HEK293 (cell line): ENCODE measurements around the gene STX5.

Experiments
- CTCF ChIA-PET: fragments of 350-600 bp; formaldehyde crosslinking; extraction: SDS; loops from one replicate; lab custom pipeline; 2021; ENCODE audit warnings: antibody characterized with exemption; lab: Yijun Ruan, JAX
- POLR2A ChIA-PET: fragments of 300-600 bp; formaldehyde crosslinking; extraction: SDS; loops from one replicate; lab custom pipeline; 2020; ENCODE audit warnings: antibody characterized with exemption, inconsistent platforms; lab: Yijun Ruan, JAX
- H3K27ac ChIP-seq: fragments of 200-500 bp; sonication (Bioruptor generic); 2 replicates; pipeline ENCODE4 v1.5.1; 2014; ENCODE audit warnings: low read depth, low read length, control low read depth, inconsistent platforms; ENCODE audit errors: extremely low read depth
- H3K36me3 ChIP-seq, 2 experiments: fragments of 200-500 bp in 1 of 2; sonication (Bioruptor generic) in 1 of 2; 1 replicate in 1 of 2; 2 replicates in 1 of 2; pipeline ENCODE4 v1.5.1; 2014 to 2017; ENCODE audit warnings: inconsistent platforms in 2 of 2, low read length in 2 of 2; ENCODE audit not compliant: control insufficient read depth in 2 of 2, insufficient read depth in 1 of 2
- H3K4me1 ChIP-seq: fragments of 200-500 bp; sonication (Bioruptor generic); 2 replicates; pipeline ENCODE4 v1.5.1; 2014; ENCODE audit warnings: mild to moderate bottlenecking, low read length, inconsistent platforms; ENCODE audit not compliant: control insufficient read depth, insufficient read depth
- H3K4me3 ChIP-seq: 2 replicates; pipeline ENCODE4 v1.5.1; 2011; ENCODE audit warnings: low read depth, mild to moderate bottlenecking, control low read depth, low read length, moderate library complexity
- H3K9me3 ChIP-seq: fragments of 200-500 bp; sonication (Bioruptor generic); 2 replicates; pipeline ENCODE4 v1.5.1; 2014; ENCODE audit warnings: low read depth, low read length, inconsistent platforms; ENCODE audit not compliant: control insufficient read depth, insufficient read depth
- KLF1 ChIP-seq: fragments of 450-650 bp; formaldehyde crosslinking; IDR thresholded peaks from 2 replicates; pipeline ENCODE4 v1.5.1; 2016; ENCODE audit warnings: missing biosample characterization, missing genetic modification characterization
- SCRT2 ChIP-seq: fragments of 450-650 bp; formaldehyde crosslinking; IDR thresholded peaks from 2 replicates; pipeline ENCODE4 v1.5.1; 2016; ENCODE audit warnings: missing biosample characterization, missing genetic modification characterization
- ZBTB44 ChIP-seq: fragments of 450-650 bp; IDR thresholded peaks from 2 replicates; pipeline ENCODE4 v1.5.1; 2018; ENCODE audit warnings: missing biosample characterization, mild to moderate bottlenecking, missing genetic modification characterization
- ZBTB7A ChIP-seq: fragments of 450-650 bp; formaldehyde crosslinking; IDR thresholded peaks from 2 replicates; pipeline ENCODE4 v1.5.1; 2016; ENCODE audit warnings: low read depth, missing biosample characterization, missing genetic modification characterization
- ZIC2 ChIP-seq: fragments of 450-650 bp; formaldehyde crosslinking; IDR thresholded peaks from 2 replicates; pipeline ENCODE4 v1.5.1; 2016; ENCODE audit warnings: missing biosample characterization, missing genetic modification characterization
- ZNF121 ChIP-seq: fragments of 450-650 bp; formaldehyde crosslinking; IDR thresholded peaks from 2 replicates; pipeline ENCODE4 v1.5.1; 2016; ENCODE audit warnings: missing biosample characterization, missing genetic modification characterization
- ZNF155 ChIP-seq: fragments of 450-650 bp; formaldehyde crosslinking; IDR thresholded peaks from 2 replicates; pipeline ENCODE4 v1.5.1; 2016; ENCODE audit warnings: missing biosample characterization, missing genetic modification characterization
- ZNF223 ChIP-seq: fragments of 450-650 bp; formaldehyde crosslinking; IDR thresholded peaks from 2 replicates; pipeline ENCODE4 v1.5.1; 2016; ENCODE audit warnings: missing biosample characterization, missing genetic modification characterization
- ZNF24 ChIP-seq: fragments of 450-650 bp; formaldehyde crosslinking; IDR thresholded peaks from 2 replicates; pipeline ENCODE4 v1.5.1; 2016; ENCODE audit warnings: missing biosample characterization, missing genetic modification characterization
- ZNF473 ChIP-seq: fragments of 450-650 bp; formaldehyde crosslinking; IDR thresholded peaks from 2 replicates; pipeline ENCODE4 v1.5.1; 2017; ENCODE audit warnings: missing biosample characterization, missing genetic modification characterization
- ZNF600 ChIP-seq: fragments of 450-650 bp; formaldehyde crosslinking; IDR thresholded peaks from 2 replicates; pipeline ENCODE4 v1.5.1; 2016; ENCODE audit warnings: missing biosample characterization, missing genetic modification characterization
- ZNF621 ChIP-seq: fragments of 450-650 bp; formaldehyde crosslinking; IDR thresholded peaks from 2 replicates; pipeline ENCODE4 v1.5.1; 2017; ENCODE audit warnings: missing biosample characterization, missing genetic modification characterization
- ZSCAN30 ChIP-seq: fragments of 450-650 bp; IDR thresholded peaks from 2 replicates; pipeline ENCODE4 v1.5.1; 2018; ENCODE audit warnings: missing biosample characterization, mild to moderate bottlenecking, missing genetic modification characterization, moderate library complexity
- TF ChIP-seq, protein P1 (sequence below): fragments of 450-650 bp; formaldehyde crosslinking; IDR thresholded peaks from 2 replicates; pipeline ENCODE4 v1.5.1; 2016; ENCODE audit warnings: missing biosample characterization, missing genetic modification characterization, low read depth

STX5 gene

GRCh38 chr11:62880231-62880802, 48.5 kb upstream of the STX5 start (continued):
- no peak for TF ChIP-seq ZBTB44 (tag by site-specific recombination)

- H3K4me1 ChIP-seq: no peaks in the 10 kb centered on the region
- H3K27ac ChIP-seq: no peak overlapping the region
- ChIA-PET POLR2A (interaction anchor here (0.5 to 8.7 kb wide), 5 partner anchors 15 to 92 kb away, joined by 4 to 91 read pairs (median 22); partner anchors contain the start of genes STX5, TEX54, TMEM179B and WDR74), CTCF (interaction anchor here (0.7 kb wide), 2 partner anchors 125 to 247 kb away, joined by 3 read pairs; no protein-coding TSS in a partner anchor)
- peak overlapping the region; percentile 93; the same call in 1 of the 2 replicates for H3K4me3 ChIP-seq
- H3K9me3 ChIP-seq: no peaks in the 10 kb centered on the region
- peaks cover 2 to 69% of the 10 kb centered on the region in 2 experiments; a peak in 2 of 3 replicates for H3K36me3 ChIP-seq
- TF ChIP-seq ZIC2 (tag by site-specific recombination): peak; percentile 55
- TF ChIP-seq ZNF223 (tag by site-specific recombination): no peak
- no peak for TF ChIP-seq ZNF621
- no peak for TF ChIP-seq ZBTB7A (tag by site-specific recombination)
- peak; percentile 95 for TF ChIP-seq ZNF121
- TF ChIP-seq, protein P1, sequence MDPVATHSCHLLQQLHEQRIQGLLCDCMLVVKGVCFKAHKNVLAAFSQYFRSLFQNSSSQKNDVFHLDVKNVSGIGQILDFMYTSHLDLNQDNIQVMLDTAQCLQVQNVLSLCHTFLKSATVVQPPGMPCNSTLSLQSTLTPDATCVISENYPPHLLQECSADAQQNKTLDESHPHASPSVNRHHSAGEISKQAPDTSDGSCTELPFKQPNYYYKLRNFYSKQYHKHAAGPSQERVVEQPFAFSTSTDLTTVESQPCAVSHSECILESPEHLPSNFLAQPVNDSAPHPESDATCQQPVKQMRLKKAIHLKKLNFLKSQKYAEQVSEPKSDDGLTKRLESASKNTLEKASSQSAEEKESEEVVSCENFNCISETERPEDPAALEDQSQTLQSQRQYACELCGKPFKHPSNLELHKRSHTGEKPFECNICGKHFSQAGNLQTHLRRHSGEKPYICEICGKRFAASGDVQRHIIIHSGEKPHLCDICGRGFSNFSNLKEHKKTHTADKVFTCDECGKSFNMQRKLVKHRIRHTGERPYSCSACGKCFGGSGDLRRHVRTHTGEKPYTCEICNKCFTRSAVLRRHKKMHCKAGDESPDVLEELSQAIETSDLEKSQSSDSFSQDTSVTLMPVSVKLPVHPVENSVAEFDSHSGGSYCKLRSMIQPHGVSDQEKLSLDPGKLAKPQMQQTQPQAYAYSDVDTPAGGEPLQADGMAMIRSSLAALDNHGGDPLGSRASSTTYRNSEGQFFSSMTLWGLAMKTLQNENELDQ (tag by site-specific recombination): no peak
These were observed 47.6 kb upstream of the STX5 start for GRCh38 chr11:62879235-62879978.

GRCh38 chr11:62876712-62877111, 44.9 kb upstream of the STX5 start:
- no peak overlapping the region for H3K4me3 ChIP-seq
- TF ChIP-seq SCRT2 (tag by site-specific recombination): peak; percentile 72
- TF ChIP-seq ZNF473 (tag by site-specific recombination): no peak
- CTCF ChIA-PET: interaction anchor here (0.7 to 2.9 kb wide), 4 partner anchors 8 to 38 kb away, joined by 4 to 17 read pairs (median 8); no protein-coding TSS in a partner anchor
- H3K4me1 ChIP-seq: no peaks in the 10 kb centered on the region
- no peak overlapping the region for H3K27ac ChIP-seq
- no peaks in the 10 kb centered on the region for H3K9me3 ChIP-seq
- H3K36me3 ChIP-seq: peaks cover 5 to 64% of the 10 kb centered on the region in 2 experiments; a peak in 2 of 3 replicates
- POLR2A ChIA-PET: interaction anchor here (0.9 kb wide), 1 partner anchor 150 kb away, joined by 4 read pairs; the partner anchor contains the start of gene HNRNPUL2

DNA sequence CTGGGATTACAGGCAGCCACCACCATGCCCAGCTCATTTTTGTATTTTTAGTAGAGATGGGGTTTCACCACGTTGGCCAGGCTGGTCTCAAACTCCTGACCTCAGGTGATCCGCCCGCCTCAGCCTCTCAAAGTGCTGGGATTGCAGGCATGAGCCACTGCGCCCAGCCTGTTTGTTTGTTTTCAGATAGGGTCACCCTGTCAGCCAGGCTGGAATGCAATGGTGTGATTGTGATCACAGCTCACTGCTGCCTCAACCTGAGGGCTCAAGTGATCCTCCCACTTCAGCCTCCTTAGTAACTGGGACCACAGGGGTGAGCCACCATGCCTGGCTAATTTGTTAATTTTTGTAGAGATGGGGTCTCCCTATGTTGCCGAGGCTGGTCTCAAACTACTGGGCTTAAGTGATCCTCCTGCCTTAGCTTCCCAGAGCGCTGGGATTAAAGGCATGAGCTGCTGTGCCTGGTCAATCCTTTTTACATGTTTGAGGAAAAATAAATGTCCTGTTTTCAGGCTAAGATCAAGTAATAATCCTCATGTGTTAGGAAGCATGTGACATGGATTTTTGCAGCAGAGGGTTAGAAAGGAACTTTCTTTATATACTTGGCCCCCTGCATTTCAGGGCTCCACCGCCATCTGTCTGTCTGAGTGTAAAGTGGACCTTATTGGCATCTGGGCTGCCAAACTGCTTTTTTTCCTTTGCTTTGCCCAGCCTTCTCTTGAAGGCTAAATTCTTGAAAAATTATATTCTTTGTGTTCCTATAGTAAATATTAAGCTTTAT, 44.0 kb upstream of the STX5 start:
- H3K36me3 ChIP-seq: peaks cover 5 to 63% of the 10 kb centered on the region in 2 experiments; a peak in 2 of 3 replicates
- H3K4me1 ChIP-seq: no peaks in the 10 kb centered on the region
- TF ChIP-seq ZNF600 (tag by site-specific recombination) (no peak), ZSCAN30 (tag by site-specific recombination) (no peak), ZNF24 (tag by site-specific recombination) (no peak), ZNF155 (tag by site-specific recombination) (no peak), KLF1 (tag by site-specific recombination) (peak; percentile 30; the same call in 1 of the 2 replicates)
- ChIA-PET POLR2A (interaction anchor here (0.5 to 1.3 kb wide), 8 partner anchors 9 to 113 kb away, joined by 3 to 8 read pairs (median 4); partner anchors contain the start of genes STX5 and TEX54), CTCF (interaction anchor here (0.6 to 2.9 kb wide), 7 partner anchors 9 to 1851 kb away, joined by 3 to 17 read pairs (median 6); no protein-coding TSS in a partner anchor)
- no peak overlapping the region for H3K27ac ChIP-seq
- H3K4me3 ChIP-seq: no peak overlapping the region
- H3K9me3 ChIP-seq: no peaks in the 10 kb centered on the region
